H1 (cell line): ENCODE data around the gene HNF1B. TPM values are rescaled to one million over a fixed set of nuclear protein-coding genes. Genes with fewer than 3 reads are reported as not detected.

Experiments
- CTCF ChIA-PET: fragments of 300-600 bp; sonication (Branson Sonifier 250); formaldehyde crosslinking; loops from one replicate; lab custom pipeline; 2021; ENCODE audit not compliant: partially characterized antibody; lab: Charles Lee
- POLR2A ChIA-PET: fragments of 300-600 bp; sonication (Branson Sonifier 250); formaldehyde crosslinking; loops from one replicate; lab custom pipeline; 2021; ENCODE audit warnings: inconsistent platforms; ENCODE audit not compliant: partially characterized antibody; lab: Charles Lee
- DNase-seq, 2 experiments: peaks; one replicate each; pipeline versions ENCODE4 v3.0.0 to v3.0.0-alpha.2; 2010 to 2022; ENCODE audit warnings: low spot score in 2 of 2, low read depth in 1 of 2, mixed read lengths in 1 of 2
- FAIRE-seq: peaks from 2 replicates; lab custom pipeline; 2011; peaks lifted over from hg19 to GRCh38; lab: Jason Lieb, UNC
- H2AFZ ChIP-seq: 2 replicates; pipeline ENCODE4 v1.8.1; 2012; ENCODE audit warnings: low read length, inconsistent platforms
- H2AK5ac ChIP-seq: 2 replicates; pipeline ENCODE4 v1.6.1; 2013; ENCODE audit warnings: low read depth, low read length
- H2BK120ac ChIP-seq: replicated peaks from 2 replicates; pipeline ENCODE3; 2013; ENCODE audit warnings: low read depth, low read length, inconsistent platforms
- H2BK12ac ChIP-seq: 2 replicates; pipeline ENCODE4 v1.6.1; 2013; ENCODE audit warnings: low read depth, low read length
- H2BK15ac ChIP-seq: 2 replicates; pipeline ENCODE4 v1.6.1; 2013; ENCODE audit warnings: low read length
- H2BK20ac ChIP-seq: 2 replicates; pipeline ENCODE4 v1.6.1; 2013; ENCODE audit warnings: low read length
- H2BK5ac ChIP-seq: 2 replicates; pipeline ENCODE4 v1.6.1; 2013; ENCODE audit warnings: low read depth, low read length
- H3K14ac ChIP-seq: 2 replicates; pipeline ENCODE4 v1.6.1; 2013; ENCODE audit warnings: inconsistent platforms; ENCODE audit not compliant: insufficient read length
- H3K18ac ChIP-seq: 2 replicates; pipeline ENCODE4 v1.6.1; 2013; ENCODE audit warnings: low read length; ENCODE audit errors: extremely low read depth
- H3K23ac ChIP-seq: 2 replicates; pipeline ENCODE4 v1.6.1; 2013; ENCODE audit warnings: inconsistent platforms; ENCODE audit not compliant: insufficient read length
- H3K23me2 ChIP-seq: 2 replicates; pipeline ENCODE4 v1.6.1; 2013; ENCODE audit warnings: low read depth, low read length
- H3K27ac ChIP-seq: 2 replicates; pipeline ENCODE4 v1.6.1; 2011; ENCODE audit warnings: low read depth, low read length, inconsistent platforms
- H3K27me3 ChIP-seq, 4 experiments: replicated peaks in 1 of 4; 1 replicate in 1 of 4; 2 replicates in 3 of 4; pipeline versions ENCODE4 v1.6.1 to v1.8.1; 2011 to 2013; ENCODE audit warnings: low read length in 3 of 4, mild to moderate bottlenecking in 3 of 4, inconsistent platforms in 2 of 4, mixed read lengths in 2 of 4, moderate library complexity in 1 of 4; ENCODE audit not compliant: control insufficient read depth in 3 of 4, insufficient read depth in 3 of 4; ENCODE audit errors: extremely low read depth in 1 of 4
- H3K36me3 ChIP-seq, 4 experiments: 2 replicates each; pipeline versions ENCODE4 v1.6.1 to v1.8.1; 2011 to 2013; ENCODE audit warnings: mild to moderate bottlenecking in 4 of 4, low read length in 3 of 4, moderate library complexity in 2 of 4, control low read depth in 1 of 4, inconsistent platforms in 1 of 4; ENCODE audit not compliant: insufficient read depth in 4 of 4, control insufficient read depth in 2 of 4
- H3K4ac ChIP-seq: replicated peaks from 2 replicates; pipeline ENCODE3; 2013; ENCODE audit warnings: low read length, low read depth, mixed read lengths, inconsistent platforms; ENCODE audit not compliant: insufficient read length
- H3K4me1 ChIP-seq, 4 experiments: replicated peaks in 1 of 4; 1 replicate in 1 of 4; 2 replicates in 3 of 4; pipeline versions ENCODE4 v1.6.1 to v1.8.1; 2011 to 2013; ENCODE audit warnings: low read length in 3 of 4, inconsistent platforms in 2 of 4, mixed read lengths in 1 of 4; ENCODE audit not compliant: insufficient read depth in 4 of 4, control insufficient read depth in 3 of 4
- H3K4me2 ChIP-seq, 2 experiments: 2 replicates each; pipeline versions ENCODE4 v1.6.1 to v1.8.1; 2011 to 2013; ENCODE audit warnings: low read depth in 2 of 2, low read length in 2 of 2, control low read depth in 1 of 2, inconsistent platforms in 1 of 2, mild to moderate bottlenecking in 1 of 2; ENCODE audit not compliant: insufficient read depth in 1 of 2
- H3K4me3 ChIP-seq, 4 experiments: fragments of 200-600, 300-600 bp in 1 of 4; sonication (generic), shearing (Covaris generic), sonication (Bioruptor Twin) in 1 of 4; 2 replicates each; pipeline versions ENCODE4 v1.5.1 to v1.8.1; 2011 to 2016; ENCODE audit warnings: low read length in 4 of 4, low read depth in 3 of 4, control low read depth in 2 of 4, inconsistent platforms in 2 of 4, mild to moderate bottlenecking in 2 of 4, mixed read lengths in 1 of 4, moderate library complexity in 1 of 4; ENCODE audit not compliant: insufficient read depth in 2 of 4; ENCODE audit errors: extremely low read depth in 1 of 4
- H3K56ac ChIP-seq: replicated peaks from 2 replicates; pipeline ENCODE3; 2013; ENCODE audit warnings: low read depth, mild to moderate bottlenecking, mixed read lengths, low read length, inconsistent platforms; ENCODE audit not compliant: insufficient read length
- H3K79me1 ChIP-seq: 2 replicates; pipeline ENCODE4 v1.6.1; 2013; ENCODE audit warnings: low read depth, low read length, control low read depth
- H3K79me2 ChIP-seq, 2 experiments: 2 replicates each; pipeline versions ENCODE4 v1.6.1 to v1.8.1; 2012 to 2013; ENCODE audit warnings: low read length in 2 of 2, mild to moderate bottlenecking in 2 of 2, inconsistent platforms in 1 of 2; ENCODE audit not compliant: insufficient read depth in 2 of 2, control insufficient read depth in 1 of 2
- H3K9ac ChIP-seq, 4 experiments: replicated peaks in 1 of 4; 1 replicate in 1 of 4; 2 replicates in 3 of 4; pipeline versions ENCODE4 v1.6.1 to v1.8.1; 2011 to 2013; ENCODE audit warnings: low read depth in 3 of 4, low read length in 3 of 4, control low read depth in 2 of 4, mild to moderate bottlenecking in 2 of 4, moderate library complexity in 2 of 4, inconsistent platforms in 1 of 4; ENCODE audit errors: extremely low read depth in 1 of 4
- H3K9me3 ChIP-seq, 2 experiments: 2 replicates each; pipeline versions ENCODE4 v1.6.1 to v1.8.1; 2012 to 2013; ENCODE audit warnings: mild to moderate bottlenecking in 2 of 2, moderate library complexity in 2 of 2, control low read depth in 1 of 2, inconsistent platforms in 1 of 2, low read depth in 1 of 2, low read length in 1 of 2, mixed read lengths in 1 of 2; ENCODE audit not compliant: insufficient read depth in 2 of 2
- H4K20me1 ChIP-seq, 2 experiments: replicated peaks in 1 of 2; 2 replicates each; pipeline versions ENCODE3 to v1.8.1; 2011 to 2013; ENCODE audit warnings: inconsistent platforms in 2 of 2, low read length in 2 of 2, mild to moderate bottlenecking in 1 of 2; ENCODE audit not compliant: insufficient read depth in 2 of 2, control insufficient read depth in 1 of 2
- H4K5ac ChIP-seq: 2 replicates; pipeline ENCODE4 v1.6.1; 2013; ENCODE audit warnings: low read length, low read depth, mixed read lengths, inconsistent platforms; ENCODE audit not compliant: insufficient read length
- H4K8ac ChIP-seq: 2 replicates; pipeline ENCODE4 v1.8.0; 2013; ENCODE audit warnings: mild to moderate bottlenecking, moderate library complexity, low read length, inconsistent platforms; ENCODE audit not compliant: insufficient read depth; ENCODE audit errors: extremely low read depth
- H4K91ac ChIP-seq: replicated peaks from 2 replicates; pipeline ENCODE3; 2013; ENCODE audit warnings: low read length, mixed read lengths, inconsistent platforms; ENCODE audit not compliant: insufficient read length
- ATF2 ChIP-seq: IDR thresholded peaks from 2 replicates; pipeline ENCODE4 v1.6.1; 2012; ENCODE audit warnings: low read length, inconsistent platforms
- BCL11A ChIP-seq, 2 experiments: IDR thresholded peaks; one replicate each; pipeline ENCODE4 v1.6.1; 2011; ENCODE audit warnings: low read depth in 2 of 2, low read length in 2 of 2, mild to moderate bottlenecking in 2 of 2
- CBX5 ChIP-seq: fragments of 300-800, 300-1000 bp; sonication (generic); IDR thresholded peaks from 2 replicates; pipeline ENCODE4 v1.7.1; 2016; ENCODE audit warnings: antibody characterized with exemption, low read length, low read depth
- GABPA ChIP-seq: IDR thresholded peaks from 2 replicates; pipeline ENCODE4 v1.6.1; 2011; ENCODE audit warnings: mild to moderate bottlenecking, low read length, moderate library complexity, borderline replicate concordance; ENCODE audit not compliant: insufficient read depth
- JUN ChIP-seq: IDR thresholded peaks from 2 replicates; pipeline ENCODE4 v1.6.1; 2011; ENCODE audit warnings: low read depth, mild to moderate bottlenecking, improper control_type of control experiment, low read length
- SAP30 ChIP-seq: fragments of 300-600 bp; sonication (generic); IDR thresholded peaks from 2 replicates; pipeline ENCODE4 v1.7.1; 2012; ENCODE audit warnings: low read length, moderate library complexity, mild to moderate bottlenecking, inconsistent platforms; ENCODE audit not compliant: insufficient read depth, insufficient replicate concordance
- YY1 ChIP-seq: IDR thresholded peaks from 2 replicates; pipeline ENCODE4 v1.6.1; 2011; ENCODE audit warnings: low read depth, mild to moderate bottlenecking, low read length
- ZNF274 ChIP-seq: IDR thresholded peaks from 2 replicates; pipeline ENCODE4 v1.7.0; 2012; ENCODE audit warnings: low read length, borderline replicate concordance; ENCODE audit errors: extremely low read depth
- WGBS, 2 experiments: shearing (Covaris generic) in 1 of 2; methylation state at CpG; one replicate each; pipeline versions ENCODE4 v1.1.6 to v1.1.7; 2013 to 2015; ENCODE audit warnings: low lambda C conversion rate in 2 of 2, mixed read lengths in 2 of 2, inconsistent platforms in 1 of 2, low coverage in 1 of 2, missing lambda C conversion rate in 1 of 2; ENCODE audit not compliant: insufficient replicate concordance in 2 of 2, insufficient coverage in 1 of 2, insufficient read length in 1 of 2; ENCODE audit errors: extremely low coverage in 1 of 2, missing lambda C conversion rate in 1 of 2; 5-methylcytosine and 5-hydroxymethylcytosine counted together
- polyA plus RNA-seq, 7 experiments: library from polyadenylated mRNA; depleted of rRNA in 3 of 7; stranded (reverse) in 5 of 7; unstranded in 2 of 7; fragments of >200 nt in 5 of 7; fragments of 200-250 nt in 2 of 7; gene quantifications; 1 replicate in 5 of 7; 2 replicates in 1 of 7; 4 replicates in 1 of 7; pipeline versions ENCODE4 v1.2.1 to v1.2.3, GENCODE V29; 2011 to 2013; ENCODE audit warnings: missing spikeins in 2 of 7, mixed read lengths in 2 of 7
- total RNA-seq: library from RNA; stranded (reverse); fragmentation: NEBNext Ultra II Directional; extraction: Animal tissue kit (Norgen Biotek cat#: 25700); gene quantifications from 2 replicates; pipeline ENCODE4 v1.2.1, GENCODE V29; 2021

The HNF1B gene
- total and polyA plus RNA-seq, 2 of the 8 experiments (the other 6 are each of a cell fraction or from before 2014, with no cell fraction given) = 0.13 to 0.30 TPM

GRCh38 chr17:37718324-37719048, 26.4 kb downstream of the HNF1B start:
- ChIA-PET CTCF (interaction anchor here (1.0 to 1.9 kb wide), 4 partner anchors 11 to 52 kb away, joined by 4 to 8 read pairs (median 6); no protein-coding TSS in a partner anchor), POLR2A (interaction anchor here (0.6 kb wide), 1 partner anchor 45 kb away, joined by 3 read pairs; no protein-coding TSS in a partner anchor)
- Histone ChIP-seq H3K4me1 (peaks cover 0 to 3% (median 0%) of the 10 kb centered on the region in 4 experiments; a peak in 1 of 7 replicates), H4K91ac (no peak overlapping the region), H3K9ac (no peak overlapping the region), H4K8ac (no peak overlapping the region), H2BK5ac (no peak overlapping the region), H3K79me2 (no peaks in the 10 kb centered on the region), H3K4ac (no peak overlapping the region), H3K14ac (no peak overlapping the region), H4K20me1 (no peaks in the 10 kb centered on the region), H2BK20ac (no peak overlapping the region), H3K23ac (no peak overlapping the region), H3K27me3 (no peaks in the 10 kb centered on the region; a peak in 1 of 7 replicates), H2BK12ac (0 out of 2 replicates have a peak overlapping the region, but pooled peaks have one; percentile 39), H3K79me1 (no peaks in the 10 kb centered on the region), H2AFZ (no peak overlapping the region), H3K56ac (no peak overlapping the region), H3K23me2 (no peaks in the 10 kb centered on the region; the same call in 1 of the 2 replicates), H3K4me3 (no peak overlapping the region), H3K27ac (no peak overlapping the region), H3K36me3 (no peaks in the 10 kb centered on the region), H4K5ac (no peak overlapping the region), H2BK15ac (no peak overlapping the region), H2AK5ac (peak overlapping the region; percentile 32; the same call in 1 of the 2 replicates), H3K9me3 (no peaks in the 10 kb centered on the region), H2BK120ac (no peak overlapping the region), H3K4me2 (no peak overlapping the region), H3K18ac (no peak overlapping the region)
- WGBS, 2 experiments = 86% methylated on average over 3 of the region's 3 CpGs; no CpG with 5 or more reads in 1 of the 2 experiments
- DNase-seq (no peak), FAIRE-seq (no peak)
- TF ChIP-seq SAP30 (no peak), ATF2 (no peak), YY1 (no peak), CBX5 (no peak), BCL11A (IDR thresholded peaks at IDR 0.05; ENCODE audit: low read depth in 2 of 2, low read length in 2 of 2) (no peak), ZNF274 (no peak), GABPA (no peak), JUN (no peak)
